Gastrocnemius medialis (tissue), 4 donors: ENCODE measurements around the gene DCC. TPM values are rescaled to one million over a fixed set of nuclear protein-coding genes. Genes with fewer than 3 reads are reported as not detected.

Source experiments
- ATAC-seq, 2 donors: fragments of 150-250 bp; one replicate each; pipeline ENCODE4 v1.9.1; 2016
- DNase-seq, 2 donors: peaks; one replicate each; pipeline ENCODE4 v3.0.0-alpha.2; 2019
- H3K27ac ChIP-seq, 4 donors: fragments of 200-600 bp; sonication (generic); 1 replicate in 1 of 4; 2 replicates in 3 of 4; pipeline ENCODE4 v1.5.1; 2016 to 2018; ENCODE audit warnings: mild to moderate bottlenecking in 2 of 4, moderate library complexity in 1 of 4
- H3K27me3 ChIP-seq, 3 donors: fragments of 200-600 bp; sonication (generic) in 2 of 3; 1 replicate in 1 of 3; 2 replicates in 2 of 3; pipeline versions ENCODE4 v1.5.1 to v1.6.0; 2016 to 2019; ENCODE audit warnings: mild to moderate bottlenecking in 1 of 3, moderate library complexity in 1 of 3
- H3K36me3 ChIP-seq, 2 donors: fragments of 200-600 bp; sonication (generic) in 1 of 2; one replicate each; pipeline ENCODE4 v1.5.1; 2017 to 2018
- H3K4me1 ChIP-seq, 2 donors: fragments of 200-600 bp; sonication (generic) in 1 of 2; one replicate each; pipeline ENCODE4 v1.5.1; 2016 to 2017; ENCODE audit warnings: mild to moderate bottlenecking in 2 of 2
- H3K4me3 ChIP-seq, 4 donors: fragments of 200-600 bp; sonication (generic) in 3 of 4; 1 replicate in 1 of 4; 2 replicates in 3 of 4; pipeline ENCODE4 v1.5.1; 2016 to 2019; ENCODE audit warnings: mild to moderate bottlenecking in 2 of 4
- H3K9me3 ChIP-seq, 3 donors: fragments of 200-600 bp; sonication (generic) in 2 of 3; 1 replicate in 1 of 3; 2 replicates in 2 of 3; pipeline ENCODE4 v1.5.1; 2016 to 2019
- CTCF ChIP-seq, 5 experiments: fragments of 450-650 bp in 3 of 5; fragments of 200-600 bp in 2 of 5; sonication (generic) in 2 of 5; IDR thresholded peaks in 4 of 5; conservative IDR thresholded peaks in 1 of 5; 1 replicate in 4 of 5; 2 replicates in 1 of 5; pipeline ENCODE4 v1.5.1; 2016 to 2019; ENCODE audit warnings: antibody characterized with exemption in 5 of 5, mild to moderate bottlenecking in 3 of 5, moderate library complexity in 3 of 5
- POLR2A ChIP-seq, 2 donors: fragments of 450-650 bp; IDR thresholded peaks; one replicate each; pipeline ENCODE4 v1.6.1; 2017; ENCODE audit warnings: antibody characterized with exemption in 2 of 2, mild to moderate bottlenecking in 2 of 2, moderate library complexity in 2 of 2
- in situ Hi-C, 4 donors: fragments of 200-750 bp; cut with MboI; loops; one replicate each; pipeline versions ENCODE4 v1.15.0 to v1.8.0; 2017; ENCODE audit warnings: low sequenced_read_pairs in 4 of 4
- intact Hi-C: fragments of 100-400 bp; cut with DNase I; formaldehyde crosslinking; loops from one replicate; pipeline ENCODE4 v1.15.1; 2023; ENCODE audit warnings: low total_unique reads
- total RNA-seq, 4 donors: library from RNA; depleted of rRNA; stranded (reverse); fragments of >200 nt; gene quantifications; one replicate each; pipeline versions ENCODE4 v1.1.0 to v1.2.3, GENCODE V29; 2016

DCC gene
- total RNA-seq, 4 donors from 2014 or later = not detected

GRCh38 chr18:53527365-53527764, 1187.4 kb downstream of the DCC start:
- Histone ChIP-seq H3K27me3 (no peaks in the 10 kb centered on the region), H3K4me3 (no peak overlapping the region), H3K27ac (no peak overlapping the region), H3K36me3 (no peaks in the 10 kb centered on the region), H3K4me1 (no peaks in the 10 kb centered on the region), H3K9me3 (no peaks in the 10 kb centered on the region)
- in situ Hi-C loops = no loop called here
- intact Hi-C loops = no loop called here
- DNase-seq (no peak), ATAC-seq (no peak)
- no peak for TF ChIP-seq POLR2A (IDR thresholded peaks at IDR 0.05)
- TF ChIP-seq CTCF (IDR thresholded peaks at IDR 0.05 in 4 of 5, conservative IDR thresholded peaks at IDR 0.05 in 1 of 5) = no peak

GRCh38 chr18:53531187-53531586, 1191.2 kb downstream of the DCC start:
- Histone ChIP-seq H3K4me3 (no peak overlapping the region), H3K27ac (no peak overlapping the region), H3K27me3 (no peaks in the 10 kb centered on the region), H3K36me3 (no peaks in the 10 kb centered on the region), H3K4me1 (no peaks in the 10 kb centered on the region), H3K9me3 (no peaks in the 10 kb centered on the region)
- in situ Hi-C loops (no loop called here), intact Hi-C loops (no loop called here)
- TF ChIP-seq CTCF (IDR thresholded peaks at IDR 0.05 in 4 of 5, conservative IDR thresholded peaks at IDR 0.05 in 1 of 5) (no peak), POLR2A (IDR thresholded peaks at IDR 0.05) (no peak)
- DNase-seq (no peak), ATAC-seq (no peak)

- ATAC-seq = no peak
- TF ChIP-seq POLR2A (IDR thresholded peaks at IDR 0.05) (no peak), CTCF (IDR thresholded peaks at IDR 0.05 in 4 of 5, conservative IDR thresholded peaks at IDR 0.05 in 1 of 5) (no peak)
These were observed 1191.9 kb downstream of the DCC start for GRCh38 chr18:53531896-53532295.

GRCh38 chr18:53534203-53534602, 1194.2 kb downstream of the DCC start:
- intact Hi-C loops (no loop called here), in situ Hi-C loops (no loop called here)
- no peak overlapping the region for H3K4me3 ChIP-seq
- no peaks in the 10 kb centered on the region for H3K27me3 ChIP-seq
- DNase-seq (no peak), ATAC-seq (no peak)
- TF ChIP-seq CTCF (IDR thresholded peaks at IDR 0.05 in 4 of 5, conservative IDR thresholded peaks at IDR 0.05 in 1 of 5) = no peak
- no peak for TF ChIP-seq POLR2A (IDR thresholded peaks at IDR 0.05)
- no peaks in the 10 kb centered on the region for H3K36me3 ChIP-seq
- H3K27ac ChIP-seq = no peak overlapping the region
- H3K4me1 ChIP-seq = no peaks in the 10 kb centered on the region
- H3K9me3 ChIP-seq = no peaks in the 10 kb centered on the region

More at GRCh38 chr18:53531896-53532295, 1191.9 kb downstream of the DCC start:
- Histone ChIP-seq H3K4me1 (no peaks in the 10 kb centered on the region), H3K4me3 (no peak overlapping the region), H3K27ac (no peak overlapping the region), H3K27me3 (no peaks in the 10 kb centered on the region), H3K36me3 (no peaks in the 10 kb centered on the region), H3K9me3 (no peaks in the 10 kb centered on the region)
- DNase-seq = no peak
- in situ Hi-C loops (no loop called here), intact Hi-C loops (no loop called here)

GRCh38 chr18:53534695-53535094, 1194.7 kb downstream of the DCC start:
- DNase-seq (no peak), ATAC-seq (no peak)
- no peak for TF ChIP-seq POLR2A (IDR thresholded peaks at IDR 0.05)
- TF ChIP-seq CTCF (IDR thresholded peaks at IDR 0.05 in 4 of 5, conservative IDR thresholded peaks at IDR 0.05 in 1 of 5) = no peak
- no peaks in the 10 kb centered on the region for H3K27me3 ChIP-seq
- H3K4me3 ChIP-seq = no peak overlapping the region
- no peak overlapping the region for H3K27ac ChIP-seq
- in situ Hi-C loops (no loop called here), intact Hi-C loops (no loop called here)
- no peaks in the 10 kb centered on the region for H3K9me3 ChIP-seq
- H3K4me1 ChIP-seq = no peaks in the 10 kb centered on the region
- no peaks in the 10 kb centered on the region for H3K36me3 ChIP-seq
